GM19240 (cell line): ENCODE measurements around the gene BRWD1.

Source experiments
- DNase-seq: peaks from one replicate; pipeline ENCODE4 v3.0.0; 2011; ENCODE audit warnings: low spot score; ENCODE audit not compliant: insufficient read length

BRWD1 gene

GRCh38 chr21:39197448-39198233 lies 115.8 kb downstream of the BRWD1 start:
- no peak for DNase-seq

DNA sequence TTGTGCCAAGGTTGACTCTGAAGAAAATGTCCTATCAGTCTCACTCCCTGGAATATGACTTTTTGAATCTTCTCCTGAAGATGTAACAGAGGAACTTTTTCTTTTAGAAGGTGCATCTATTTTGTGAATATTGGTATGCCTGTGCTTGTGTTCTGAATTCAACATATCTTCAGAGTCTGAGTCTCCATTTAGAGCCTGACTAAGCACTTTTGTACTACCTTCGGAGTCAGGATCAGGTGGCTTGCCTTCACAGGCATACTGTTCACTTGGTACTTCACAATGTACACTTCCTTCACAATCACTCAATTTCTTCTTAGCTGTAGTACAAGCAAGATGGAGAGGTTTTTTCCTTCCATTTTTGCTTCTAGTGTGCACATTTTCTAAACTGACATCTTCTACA lies 116.6 kb downstream of the BRWD1 start:
- no peak for DNase-seq

DNA sequence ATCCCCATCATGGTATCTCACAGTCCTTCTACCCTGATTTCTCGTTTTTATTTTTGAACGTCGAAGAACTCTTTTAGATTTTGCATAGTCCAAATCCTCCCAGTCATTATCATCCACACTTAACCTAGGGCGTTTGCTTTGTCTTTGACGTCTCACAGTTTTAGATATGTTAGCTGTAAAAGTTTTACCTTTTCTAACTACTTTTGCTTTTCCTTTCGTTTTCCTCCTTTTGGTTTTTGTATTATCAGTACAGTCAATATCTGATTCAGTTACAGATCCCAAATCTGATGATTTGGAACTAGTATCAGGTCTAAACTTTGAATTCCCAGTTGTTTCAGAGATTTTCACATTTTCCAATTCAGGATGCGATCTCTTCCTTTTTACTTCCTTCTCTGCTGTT lies 117.1 kb downstream of the BRWD1 start:
- DNase-seq, result no peak

- no peak for DNase-seq
These were observed 120.1 kb downstream of the BRWD1 start for GRCh38 chr21:39193380-39193779.

- DNase-seq, result no peak
These were observed 123.4 kb downstream of the BRWD1 start for GRCh38 chr21:39189857-39190604.

GRCh38 chr21:39188521-39189139 lies 124.8 kb downstream of the BRWD1 start:
- DNase-seq, result no peak

- no peak for DNase-seq
These were observed 126.3 kb downstream of the BRWD1 start for GRCh38 chr21:39187141-39187540.

- DNase-seq, result no peak
These were observed 126.8 kb downstream of the BRWD1 start for GRCh38 chr21:39186676-39187075.

GRCh38 chr21:39185157-39185556 lies 128.3 kb downstream of the BRWD1 start:
- DNase-seq, result no peak

- no peak for DNase-seq
These were observed 129.1 kb downstream of the BRWD1 start for GRCh38 chr21:39184050-39184980.

DNA sequence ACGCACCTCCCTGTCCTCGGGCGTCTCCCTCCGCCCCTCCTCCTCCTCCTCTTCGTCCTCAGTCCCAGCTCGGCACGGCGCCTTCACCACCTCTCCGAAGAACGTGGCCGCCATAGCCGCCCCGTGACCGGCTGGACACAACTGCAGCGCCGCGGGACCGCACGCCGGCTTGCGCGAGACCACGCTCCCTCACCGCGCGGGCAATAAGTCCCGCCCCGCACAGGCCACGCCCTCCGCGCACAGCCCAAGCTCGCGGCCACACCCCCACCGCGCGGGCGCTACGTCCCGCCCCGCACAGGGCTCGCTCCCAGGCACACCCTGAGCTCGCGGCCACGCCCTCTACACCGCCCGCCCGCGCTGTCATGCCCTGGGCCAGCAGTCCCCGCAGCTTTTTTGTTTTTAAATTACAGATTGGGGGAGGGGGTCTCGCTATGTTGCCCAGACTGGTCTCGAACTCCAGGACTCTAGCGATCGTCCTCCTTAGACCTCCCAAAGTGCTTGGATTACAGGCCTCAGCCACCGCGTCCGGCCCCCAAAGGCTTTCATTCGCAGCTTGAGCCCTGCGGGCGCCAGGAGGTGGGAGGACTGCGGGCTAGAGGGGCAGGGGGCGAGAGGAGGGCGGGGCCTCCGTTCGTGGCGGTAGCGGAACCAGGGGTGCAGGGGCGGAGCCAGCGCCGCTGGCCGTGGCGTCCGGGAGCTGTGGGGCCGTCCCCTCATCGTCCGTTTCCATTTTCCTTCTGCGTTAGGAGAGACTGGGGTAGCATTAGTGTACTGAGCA lies 130.0 kb downstream of the BRWD1 start, which contains the start of gene PSMG1:
Gene PSMG1 (minus strand): TSS at position 180 of the 778 bp plus-strand sequence. CDS start 66 bp downstream, at position 114.
- peak; percentile 33 for DNase-seq

DNA sequence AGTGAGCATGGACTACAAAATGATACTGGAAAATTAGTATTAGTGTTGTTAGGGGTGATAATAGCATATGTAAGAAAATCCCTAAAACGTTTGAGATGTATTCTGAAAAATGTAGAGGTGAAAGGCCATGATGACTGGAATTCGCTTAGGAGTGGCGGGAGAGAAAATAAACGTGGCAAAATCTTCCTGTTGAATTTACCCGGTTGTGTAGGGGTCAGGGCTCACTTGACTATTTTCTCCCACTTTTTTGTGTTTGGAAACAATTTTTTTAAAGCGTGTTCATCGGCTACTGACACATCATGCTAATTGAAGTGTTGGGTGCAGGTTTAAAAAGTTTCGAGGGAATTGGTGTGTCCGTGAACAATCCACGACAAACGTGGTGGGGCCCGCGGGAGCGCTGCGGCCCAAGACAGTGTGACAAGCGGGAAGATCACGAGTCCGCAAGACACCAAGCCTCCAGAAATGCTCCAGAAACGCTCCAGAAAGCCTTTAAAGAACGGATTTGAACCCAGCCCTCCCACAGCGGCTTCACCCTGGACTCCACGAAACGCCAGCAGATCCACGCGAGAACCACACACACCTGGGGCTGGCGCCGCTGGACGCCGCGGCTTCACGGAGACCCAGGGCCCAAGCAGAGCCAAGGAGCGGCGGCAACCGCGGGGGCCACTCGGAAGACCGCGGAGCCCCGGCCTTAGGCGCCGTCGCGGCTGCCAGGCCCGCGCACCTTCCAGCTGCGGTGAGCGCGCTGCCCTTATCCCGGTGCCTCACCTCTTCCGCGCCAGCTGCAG lies 130.8 kb downstream of the BRWD1 start:
- no peak for DNase-seq

DNA sequence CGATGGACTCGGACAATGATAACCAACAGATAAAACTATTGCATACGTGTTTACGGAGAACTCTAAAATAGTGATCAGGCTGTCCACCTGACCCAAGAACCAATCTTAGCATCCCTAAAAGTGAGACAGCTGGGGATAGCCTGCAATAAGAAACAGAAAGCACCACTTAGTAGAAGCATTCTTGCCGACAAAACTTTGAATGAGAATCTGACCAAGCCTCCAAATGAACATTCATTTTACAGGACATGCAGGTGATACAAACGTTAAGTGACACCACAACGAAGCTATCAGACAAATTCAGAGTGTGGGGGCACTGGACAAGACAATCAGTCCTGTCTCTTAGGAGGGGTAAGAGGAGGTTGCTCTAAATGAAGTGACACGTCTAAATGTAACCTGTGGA lies 131.4 kb downstream of the BRWD1 start:
- DNase-seq, result no peak

- no peak for DNase-seq
These were observed 132.1 kb downstream of the BRWD1 start for GRCh38 chr21:39181205-39181818.

DNA sequence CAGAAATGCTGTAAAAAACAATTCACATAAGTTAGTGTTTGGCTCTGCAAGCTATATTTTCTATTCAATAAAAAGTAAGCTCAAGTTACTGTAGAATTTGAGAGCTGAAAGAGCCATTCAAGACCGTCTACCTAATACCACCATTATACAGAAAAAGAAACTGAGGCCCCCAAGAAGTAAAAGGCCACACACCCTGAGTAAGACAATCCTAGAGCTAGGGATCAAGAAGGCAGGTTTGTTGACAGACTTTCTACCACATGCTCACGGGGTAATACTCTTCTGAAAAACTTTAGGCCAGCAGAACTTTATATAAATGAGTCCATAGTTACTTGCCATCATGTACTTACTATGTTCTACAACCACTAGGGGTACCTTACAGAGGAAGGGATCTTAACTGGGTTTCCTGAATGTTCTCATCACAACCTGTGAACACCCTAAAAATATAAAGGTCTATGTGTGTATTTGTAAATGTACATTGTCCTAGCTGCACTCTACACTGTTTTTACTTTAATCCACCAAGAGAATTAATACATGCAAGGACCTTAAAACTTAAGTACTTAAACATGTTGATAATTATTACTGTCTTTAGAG lies 132.9 kb downstream of the BRWD1 start:
- DNase-seq, result no peak

DNA sequence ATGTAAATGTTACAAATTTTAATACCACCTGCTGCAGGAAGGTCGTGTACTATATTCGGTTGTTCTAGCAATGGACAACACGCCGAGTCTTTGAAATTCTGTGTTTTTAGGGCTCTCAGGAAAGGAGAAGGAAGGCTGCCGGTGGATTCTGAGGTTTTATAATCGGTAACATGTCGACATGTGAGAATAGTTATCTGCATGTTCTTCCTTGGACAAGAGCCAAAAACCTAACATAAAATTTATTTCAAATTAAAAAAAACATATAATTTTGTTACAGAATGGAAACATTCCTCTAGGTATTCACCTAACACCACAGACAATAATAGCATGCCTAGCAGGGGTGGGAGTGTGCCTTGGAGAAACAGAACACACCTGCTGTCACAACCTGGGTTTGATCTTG lies 135.0 kb downstream of the BRWD1 start:
- no peak for DNase-seq

- DNase-seq, result no peak
These were observed 137.1 kb downstream of the BRWD1 start for GRCh38 chr21:39176271-39176709.

DNA sequence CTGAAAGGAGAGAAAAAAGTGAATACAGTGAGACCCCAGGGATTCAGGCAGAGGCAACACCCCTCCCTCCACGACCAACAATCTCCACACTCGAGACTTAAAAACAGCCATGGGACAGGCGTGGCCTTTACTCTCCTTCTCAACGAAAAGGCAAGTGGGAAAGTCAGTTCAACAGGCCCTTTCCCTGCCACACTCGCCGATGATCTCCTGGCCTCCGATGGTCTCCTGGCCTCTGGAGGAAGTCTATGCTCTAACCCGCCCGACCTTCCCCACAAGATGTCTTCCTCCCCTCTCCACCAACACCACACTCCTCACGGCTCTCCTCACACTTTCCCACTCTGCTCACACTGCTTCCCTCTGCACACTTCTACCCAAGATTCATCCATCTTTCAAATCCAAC lies 137.8 kb downstream of the BRWD1 start:
- no peak for DNase-seq

DNA sequence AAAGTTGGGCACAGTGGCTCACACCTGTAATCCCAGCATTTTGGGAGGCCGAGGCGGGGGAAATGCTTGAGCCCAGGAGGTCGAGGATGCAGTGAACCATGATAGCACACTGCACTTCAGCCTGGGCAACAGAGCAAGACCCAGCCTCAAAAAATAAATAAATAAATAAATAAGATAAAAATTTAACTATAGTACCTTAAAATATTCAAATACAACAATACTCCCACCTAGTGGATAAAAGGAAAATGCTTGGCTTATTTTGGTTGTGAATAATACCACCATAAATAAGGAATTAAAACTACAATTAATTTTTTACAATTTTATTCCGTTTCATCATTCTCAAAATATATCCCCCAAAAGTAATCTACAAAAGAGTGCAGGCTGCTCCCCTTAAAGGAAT lies 138.3 kb downstream of the BRWD1 start:
- DNase-seq, result no peak
